ENCODE measurements around the gene ATP2C1.

- TF ChIP-seq EP300 (IDR thresholded peaks at IDR 0.05) (no peak), CTCF (IDR thresholded peaks at IDR 0.05) (no peak), POLR2A (IDR thresholded peaks at IDR 0.05) (no peak), POLR2AphosphoS5 (IDR thresholded peaks at IDR 0.05) (no peak)
These were observed 77.3 kb downstream of the ATP2C1 start for GRCh38 chr3:130971208-130971607.
